ENCODE data around the gene NXPH3.

GRCh38 chr17:49548051-49548505 lies 27.6 kb upstream of the NXPH3 start:
- no peak for TF ChIP-seq JUNB (CRISPR knock-in tag; conservative IDR thresholded peaks at IDR 0.05)
- TF ChIP-seq HDAC2 (IDR thresholded peaks at IDR 0.05): no peak
- TF ChIP-seq HNRNPK (IDR thresholded peaks at IDR 0.05; ENCODE audit: low read depth, low read length, poor library complexity, severe bottlenecking): no peak
- no peak for TF ChIP-seq POLR3A (IDR thresholded peaks at IDR 0.05; ENCODE audit: borderline replicate concordance, extremely low read depth, insufficient read depth, insufficient read length)
- no peak for TF ChIP-seq POLR2A (conservative IDR thresholded peaks at IDR 0.05)
- TF ChIP-seq EZH2 (IDR thresholded peaks at IDR 0.05; ENCODE audit: borderline replicate concordance, low read depth, low read length): no peak
- no peak for TF ChIP-seq ZBTB49 (CRISPR knock-in tag; IDR thresholded peaks at IDR 0.05; ENCODE audit: borderline replicate concordance)
- TF ChIP-seq HNRNPLL (IDR thresholded peaks at IDR 0.05; ENCODE audit: low read depth, low read length, poor library complexity, severe bottlenecking): no peak

Measured in K562 (cell line).